WTC11 (cell line): ENCODE data around the gene KIAA2012. TPM values are rescaled to one million over a fixed set of nuclear protein-coding genes. Genes with fewer than 3 reads are reported as not detected.

Source experiments
- total RNA-seq: library from RNA; stranded (reverse); gene quantifications from 3 replicates; pipeline ENCODE4 v1.2.3, GENCODE V29; 2021

Gene KIAA2012
- total RNA-seq, 1 experiment from 2014 or later: not detected

Other genes starting within 250 kb of the KIAA2012 start
- gene FZD7, start 39.4 kb upstream of the KIAA2012 start, total RNA-seq: 136 to 153 TPM (median 137 TPM) in 3 replicates
- gene SUMO1, start 165.3 kb downstream of the KIAA2012 start, total RNA-seq: 172 to 181 TPM (median 172 TPM) in 3 replicates
- gene NOP58, start 192.5 kb downstream of the KIAA2012 start, total RNA-seq: 124 to 136 TPM (median 129 TPM) in 3 replicates